OCI-LY1 (cell line): Measurements from ENCODE around the gene CTSH.

Experiments used
- EZH2 ChIP-seq: fragments of 200-600 bp; sonication (generic), shearing (Covaris generic); IDR thresholded peaks from 2 replicates; pipeline ENCODE4 v1.8.0; 2017; ENCODE audit warnings: borderline replicate concordance, mixed run types, mild to moderate bottlenecking, antibody characterized with exemption, low read length, moderate library complexity, mixed read lengths
- TF ChIP-seq, protein P1 (sequence below): fragments of 200-600 bp; sonication (generic), shearing (Covaris generic); IDR thresholded peaks from 2 replicates; pipeline ENCODE4 v1.5.1; 2017; ENCODE audit warnings: mild to moderate bottlenecking, antibody characterized with exemption, low read length, moderate library complexity, mixed read lengths

DNA sequence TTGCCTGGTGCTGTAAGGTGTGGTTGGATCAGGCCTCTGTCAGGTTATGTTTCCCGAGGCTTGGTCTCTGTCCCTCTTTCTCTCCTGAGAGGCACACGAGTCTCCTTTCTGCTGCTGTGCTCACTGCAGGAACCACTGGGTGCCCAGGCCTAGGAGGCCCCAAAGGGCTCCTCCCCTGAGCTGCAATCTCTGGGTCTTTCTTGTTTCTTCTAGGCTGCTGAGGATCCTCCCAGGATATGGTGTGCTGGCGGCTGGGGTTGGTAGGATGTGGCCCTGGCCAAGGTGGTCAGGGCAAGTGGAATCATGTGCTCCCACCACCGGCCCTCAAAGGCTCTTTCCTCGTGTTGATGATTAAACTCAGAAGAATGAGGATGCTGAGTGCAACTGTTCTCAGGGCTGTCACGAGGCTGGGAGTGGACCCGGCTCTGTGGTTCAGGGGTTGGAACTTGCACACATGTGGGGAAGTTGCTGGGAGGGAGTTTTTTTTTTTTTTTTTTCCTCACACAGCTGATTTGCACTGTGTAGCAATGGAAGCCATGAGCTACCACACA is 43.6 kb upstream of the CTSH start:
- TF ChIP-seq, protein P1, sequence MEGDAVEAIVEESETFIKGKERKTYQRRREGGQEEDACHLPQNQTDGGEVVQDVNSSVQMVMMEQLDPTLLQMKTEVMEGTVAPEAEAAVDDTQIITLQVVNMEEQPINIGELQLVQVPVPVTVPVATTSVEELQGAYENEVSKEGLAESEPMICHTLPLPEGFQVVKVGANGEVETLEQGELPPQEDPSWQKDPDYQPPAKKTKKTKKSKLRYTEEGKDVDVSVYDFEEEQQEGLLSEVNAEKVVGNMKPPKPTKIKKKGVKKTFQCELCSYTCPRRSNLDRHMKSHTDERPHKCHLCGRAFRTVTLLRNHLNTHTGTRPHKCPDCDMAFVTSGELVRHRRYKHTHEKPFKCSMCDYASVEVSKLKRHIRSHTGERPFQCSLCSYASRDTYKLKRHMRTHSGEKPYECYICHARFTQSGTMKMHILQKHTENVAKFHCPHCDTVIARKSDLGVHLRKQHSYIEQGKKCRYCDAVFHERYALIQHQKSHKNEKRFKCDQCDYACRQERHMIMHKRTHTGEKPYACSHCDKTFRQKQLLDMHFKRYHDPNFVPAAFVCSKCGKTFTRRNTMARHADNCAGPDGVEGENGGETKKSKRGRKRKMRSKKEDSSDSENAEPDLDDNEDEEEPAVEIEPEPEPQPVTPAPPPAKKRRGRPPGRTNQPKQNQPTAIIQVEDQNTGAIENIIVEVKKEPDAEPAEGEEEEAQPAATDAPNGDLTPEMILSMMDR = no peak
- TF ChIP-seq EZH2 = no peak
